Esophagus mucosa (tissue), 1 donor: Measurements from ENCODE around the gene INTS6L. TPM values are rescaled to one million over a fixed set of nuclear protein-coding genes. Genes with fewer than 3 reads are reported as not detected.
"Not testable (repeated sequence)": the region's sequence is repeated elsewhere in the genome, so short reads cannot be mapped to it uniquely, and the experiment has no call there.

ENCODE experiments used
- ATAC-seq: fragments of 200-7000 bp; cut with Tn5 transposase; one replicate; pipeline ENCODE4 v1.9.1; 2020
- total RNA-seq: library from RNA; stranded (reverse); gene quantifications from one replicate; pipeline ENCODE4 v1.2.4, GENCODE V29; 2023
- donor health status: DM: yes; HTN: yes; CAD: no.

Gene INTS6L
- total RNA-seq, 1 donor from 2014 or later = 5.3 TPM

- ATAC-seq = no peak
These were observed 2.6 kb downstream of the INTS6L start for GRCh38 chrX:135522878-135523693.

GRCh38 chrX:135528254-135528653, 7.8 kb downstream of the INTS6L start:
- no peak for ATAC-seq

- ATAC-seq = no peak
These were observed 8.3 kb downstream of the INTS6L start for GRCh38 chrX:135528756-135529155.

GRCh38 chrX:135530097-135530496, 9.6 kb downstream of the INTS6L start:
- no peak for ATAC-seq

GRCh38 chrX:135531813-135532212, 11.4 kb downstream of the INTS6L start:
- peak; percentile 82 for ATAC-seq

- no peak for ATAC-seq
These were observed 14.8 kb downstream of the INTS6L start for GRCh38 chrX:135535077-135535940.

- no peak for ATAC-seq
These were observed 16.4 kb downstream of the INTS6L start for GRCh38 chrX:135536877-135537276.

GRCh38 chrX:135541351-135541750, 20.9 kb downstream of the INTS6L start:
- ATAC-seq = no peak

GRCh38 chrX:135543172-135543571, 22.7 kb downstream of the INTS6L start:
- no peak for ATAC-seq

- ATAC-seq = no peak
These were observed 23.5 kb downstream of the INTS6L start for GRCh38 chrX:135543924-135544323.

GRCh38 chrX:135544338-135544948, 24.0 kb downstream of the INTS6L start:
- ATAC-seq = no peak

GRCh38 chrX:135547767-135548166, 27.3 kb downstream of the INTS6L start:
- ATAC-seq = no peak

- ATAC-seq = no peak
These were observed 29.1 kb downstream of the INTS6L start for GRCh38 chrX:135549519-135549918.

- no peak for ATAC-seq
These were observed 35.6 kb downstream of the INTS6L start for GRCh38 chrX:135556055-135556454.

- no peak for ATAC-seq
These were observed 36.9 kb downstream of the INTS6L start for GRCh38 chrX:135557344-135557743.

- no peak for ATAC-seq
These were observed 52.0 kb downstream of the INTS6L start for GRCh38 chrX:135572436-135572835.

- ATAC-seq = no peak
These were observed 61.0 kb downstream of the INTS6L start for GRCh38 chrX:135581496-135581895.

GRCh38 chrX:135585153-135585552, 64.7 kb downstream of the INTS6L start:
- ATAC-seq = no peak

GRCh38 chrX:135591871-135592270, 71.4 kb downstream of the INTS6L start:
- no peak for ATAC-seq

GRCh38 chrX:135594049-135594448, 73.6 kb downstream of the INTS6L start:
- not testable (repeated sequence) for ATAC-seq

- not testable (repeated sequence) for ATAC-seq
These were observed 74.0 kb downstream of the INTS6L start for GRCh38 chrX:135594453-135594852.

- ATAC-seq = no peak
These were observed 75.1 kb downstream of the INTS6L start for GRCh38 chrX:135595543-135595942.

- ATAC-seq = peak; percentile 67
These were observed 76.0 kb downstream of the INTS6L start for GRCh38 chrX:135596495-135596894.
